ENCODE measurements around the gene ZZZ3. TPM values are rescaled to one million over a fixed set of nuclear protein-coding genes. Genes with fewer than 3 reads are reported as not detected.
"Not testable (repeated sequence)": the region's sequence is repeated elsewhere in the genome, so short reads cannot be mapped to it uniquely, and the experiment has no call there.

Gene ZZZ3
- total RNA-seq, 3 donors from 2014 or later (not counting 1 experiment from before 2014, with no cell fraction given), result 31.9 to 43.6 (median 38.9) TPM

GRCh38 chr1:77652970-77653516 lies 29.4 kb downstream of the ZZZ3 start:
- H3K36me3 ChIP-seq (ENCODE audit: control insufficient read depth, insufficient read depth, low read length), result peaks cover 2% of the 10 kb centered on the region
- H3K27me3 Mint-ChIP-seq (ENCODE audit: low read depth in 2 of 2), result no peaks in the 10 kb centered on the region
- H3K27me3 ChIP-seq (ENCODE audit: control insufficient read depth, insufficient read depth, low read length), result no peaks in the 10 kb centered on the region
- no peak overlapping the region for H3K4me3 Mint-ChIP-seq
- H3K9me3 Mint-ChIP-seq, result peaks cover 0 to 5% of the 10 kb centered on the region in 2 donors
- peaks cover 13% of the 10 kb centered on the region for H3K36me3 Mint-ChIP-seq
- ATAC-seq (no peak), DNase-seq (no peak)
- peak overlapping the region; percentile 29 to 45 for H3K27ac Mint-ChIP-seq
- intact Hi-C loops (cut with micrococcal nuclease), result no loop called here
- H3K9me3 ChIP-seq (ENCODE audit: control insufficient read depth, insufficient read depth, low read length), result peaks cover 10% of the 10 kb centered on the region
- no peak overlapping the region for H3K27ac ChIP-seq (ENCODE audit: low read length)
- no peaks in the 10 kb centered on the region for H3K4me1 ChIP-seq (ENCODE audit: control insufficient read depth, insufficient read depth, low read length)
- H3K4me1 Mint-ChIP-seq, result peaks cover 50 to 58% of the 10 kb centered on the region in 2 donors
- H3K4me3 ChIP-seq (ENCODE audit: low read length), result no peak overlapping the region
- TF ChIP-seq, protein P1, sequence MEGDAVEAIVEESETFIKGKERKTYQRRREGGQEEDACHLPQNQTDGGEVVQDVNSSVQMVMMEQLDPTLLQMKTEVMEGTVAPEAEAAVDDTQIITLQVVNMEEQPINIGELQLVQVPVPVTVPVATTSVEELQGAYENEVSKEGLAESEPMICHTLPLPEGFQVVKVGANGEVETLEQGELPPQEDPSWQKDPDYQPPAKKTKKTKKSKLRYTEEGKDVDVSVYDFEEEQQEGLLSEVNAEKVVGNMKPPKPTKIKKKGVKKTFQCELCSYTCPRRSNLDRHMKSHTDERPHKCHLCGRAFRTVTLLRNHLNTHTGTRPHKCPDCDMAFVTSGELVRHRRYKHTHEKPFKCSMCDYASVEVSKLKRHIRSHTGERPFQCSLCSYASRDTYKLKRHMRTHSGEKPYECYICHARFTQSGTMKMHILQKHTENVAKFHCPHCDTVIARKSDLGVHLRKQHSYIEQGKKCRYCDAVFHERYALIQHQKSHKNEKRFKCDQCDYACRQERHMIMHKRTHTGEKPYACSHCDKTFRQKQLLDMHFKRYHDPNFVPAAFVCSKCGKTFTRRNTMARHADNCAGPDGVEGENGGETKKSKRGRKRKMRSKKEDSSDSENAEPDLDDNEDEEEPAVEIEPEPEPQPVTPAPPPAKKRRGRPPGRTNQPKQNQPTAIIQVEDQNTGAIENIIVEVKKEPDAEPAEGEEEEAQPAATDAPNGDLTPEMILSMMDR (IDR thresholded peaks at IDR 0.05), result no peak
- 98% methylated on average over 6 of the region's 6 CpGs for WGBS (ENCODE audit: insufficient coverage)

DNA sequence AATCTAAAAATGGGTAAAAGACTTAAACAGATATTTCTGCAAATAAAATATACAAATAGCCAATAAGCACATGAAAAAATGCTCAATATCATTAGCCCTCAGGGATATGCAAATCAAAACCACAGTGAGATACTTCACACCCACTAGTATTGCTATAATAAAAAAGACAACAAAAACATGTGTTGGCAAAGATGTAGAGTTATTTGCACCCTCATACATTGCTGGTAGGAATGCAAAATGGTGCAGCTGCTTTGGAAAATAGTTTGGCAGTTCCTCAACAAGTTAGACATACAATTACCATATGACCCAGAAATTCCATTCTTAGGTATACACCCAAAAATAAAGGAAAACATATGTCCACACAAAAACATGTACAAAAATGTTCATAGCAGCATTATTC lies 30.2 kb downstream of the ZZZ3 start:
- intact Hi-C loops (cut with micrococcal nuclease), result no loop called here
- peaks cover 2% of the 10 kb centered on the region for H3K36me3 ChIP-seq (ENCODE audit: control insufficient read depth, insufficient read depth, low read length)
- Mint-ChIP-seq H3K27me3 (ENCODE audit: low read depth in 2 of 2) (no peaks in the 10 kb centered on the region), H3K27ac (peak overlapping the region; percentile 15 to 45), H3K4me1 (peaks cover 48 to 56% of the 10 kb centered on the region in 2 donors), H3K9me3 (peaks cover 0 to 5% of the 10 kb centered on the region in 2 donors), H3K4me3 (no peak overlapping the region), H3K36me3 (peaks cover 13% of the 10 kb centered on the region)
- no peak overlapping the region for H3K27ac ChIP-seq (ENCODE audit: low read length)
- no peaks in the 10 kb centered on the region for H3K27me3 ChIP-seq (ENCODE audit: control insufficient read depth, insufficient read depth, low read length)
- ATAC-seq (peak in 2 of 3 donors; percentile 40 to 57), DNase-seq (no peak)
- no peak overlapping the region for H3K4me3 ChIP-seq (ENCODE audit: low read length)
- TF ChIP-seq, protein P1 (IDR thresholded peaks at IDR 0.05), result no peak
- H3K4me1 ChIP-seq (ENCODE audit: control insufficient read depth, insufficient read depth, low read length), result no peaks in the 10 kb centered on the region
- H3K9me3 ChIP-seq (ENCODE audit: control insufficient read depth, insufficient read depth, low read length), result peaks cover 12% of the 10 kb centered on the region

DNA sequence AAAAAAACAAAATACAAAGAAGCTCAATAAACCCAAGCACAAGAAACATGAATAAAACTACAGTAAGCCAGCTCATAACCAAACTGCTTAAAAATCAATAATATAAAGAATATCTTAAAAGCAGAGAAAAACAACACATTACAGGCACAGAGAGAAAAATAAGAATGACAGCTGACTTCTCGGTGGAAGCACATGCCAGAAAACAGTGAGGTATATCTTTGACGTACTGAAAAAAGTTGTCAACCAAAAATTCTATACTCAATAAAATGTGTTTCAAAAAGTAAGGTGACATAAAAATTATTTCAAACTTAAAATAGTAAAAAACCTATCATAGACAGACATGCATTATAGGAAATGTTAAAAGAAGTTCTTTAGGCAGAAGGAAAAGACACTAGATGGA lies 33.3 kb downstream of the ZZZ3 start:
- Histone ChIP-seq H3K4me1 (ENCODE audit: control insufficient read depth, insufficient read depth, low read length) (no peaks in the 10 kb centered on the region), H3K27ac (ENCODE audit: low read length) (no peak overlapping the region), H3K4me3 (ENCODE audit: low read length) (no peak overlapping the region), H3K36me3 (ENCODE audit: control insufficient read depth, insufficient read depth, low read length) (peaks cover 7% of the 10 kb centered on the region), H3K9me3 (ENCODE audit: control insufficient read depth, insufficient read depth, low read length) (peaks cover 12% of the 10 kb centered on the region), H3K27me3 (ENCODE audit: control insufficient read depth, insufficient read depth, low read length) (no peaks in the 10 kb centered on the region)
- Mint-ChIP-seq H3K27me3 (ENCODE audit: low read depth in 2 of 2) (no peaks in the 10 kb centered on the region), H3K9me3 (peaks cover 0 to 5% of the 10 kb centered on the region in 2 donors), H3K27ac (no peak overlapping the region), H3K4me3 (no peak overlapping the region), H3K4me1 (peaks cover 41 to 49% of the 10 kb centered on the region in 2 donors), H3K36me3 (peaks cover 13% of the 10 kb centered on the region)
- intact Hi-C loops (cut with micrococcal nuclease), result no loop called here
- TF ChIP-seq, protein P1 (IDR thresholded peaks at IDR 0.05), result no peak
- WGBS (ENCODE audit: insufficient coverage), result no CpG with 5 or more reads among the region's 2 CpGs
- no peak for ATAC-seq
- DNase-seq, result no peak

DNA sequence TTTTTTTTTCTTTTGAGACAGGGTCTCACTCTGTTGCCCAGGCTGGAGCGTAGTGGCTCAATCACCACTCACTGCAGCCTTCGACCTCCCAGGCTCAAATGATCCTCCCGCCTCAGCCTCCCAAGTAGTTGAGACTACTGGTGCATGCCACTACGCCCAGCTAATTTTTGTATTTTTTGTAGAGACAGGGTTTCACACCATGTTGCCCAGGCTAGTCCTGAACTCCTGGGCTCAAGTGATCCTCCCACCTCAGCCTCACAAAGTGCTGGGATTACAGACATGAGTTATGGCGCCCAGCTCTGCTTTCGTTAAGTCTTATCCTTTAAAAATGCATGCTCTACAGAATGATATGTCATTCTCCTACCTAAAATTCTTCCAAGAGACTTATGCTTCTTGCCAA lies 36.2 kb downstream of the ZZZ3 start:
- DNase-seq; intact Hi-C loops (cut with micrococcal nuclease); H3K4me3 ChIP-seq (ENCODE audit: low read length); H3K27me3 Mint-ChIP-seq (ENCODE audit: low read depth in 2 of 2); H3K9me3 Mint-ChIP-seq; H3K4me1 ChIP-seq (ENCODE audit: control insufficient read depth, insufficient read depth, low read length); H3K27ac Mint-ChIP-seq; H3K27ac ChIP-seq (ENCODE audit: low read length); ATAC-seq; H3K36me3 ChIP-seq (ENCODE audit: control insufficient read depth, insufficient read depth, low read length); H3K4me3 Mint-ChIP-seq; H3K27me3 ChIP-seq (ENCODE audit: control insufficient read depth, insufficient read depth, low read length): not testable (repeated sequence)
- WGBS (ENCODE audit: insufficient coverage), result 100% methylated on average over 6 of the region's 6 CpGs
- Mint-ChIP-seq H3K36me3 (peaks cover 13% of the 10 kb centered on the region), H3K4me1 (peaks cover 21 to 47% of the 10 kb centered on the region in 2 donors)
- H3K9me3 ChIP-seq (ENCODE audit: control insufficient read depth, insufficient read depth, low read length), result peaks cover 12% of the 10 kb centered on the region
